ENCODE data around the gene PTPN3.

PTPN3 gene

GRCh38 chr9:109336409-109336808 is 161.7 kb downstream of the PTPN3 start:
- Histone ChIP-seq H3K4me3 (no peak overlapping the region), H3K36me3 (no peaks in the 10 kb centered on the region), H3K27ac (no peak overlapping the region), H3K27me3 (no peaks in the 10 kb centered on the region), H3K9me3 (no peaks in the 10 kb centered on the region), H3K4me1 (peaks cover 0 to 5% (median 2%) of the 10 kb centered on the region in 4 donors)
- intact Hi-C loops (cut with DNase I; ENCODE audit: low total_unique reads), result no loop called here
- TF ChIP-seq CTCF (IDR thresholded peaks at IDR 0.05), result no peak
- peak in 1 of 2 donors; percentile 29 for DNase-seq

GRCh38 chr9:109335929-109336328 is 162.2 kb downstream of the PTPN3 start:
- H3K4me3 ChIP-seq, result no peak overlapping the region
- intact Hi-C loops (cut with DNase I; ENCODE audit: low total_unique reads), result no loop called here
- no peak for TF ChIP-seq CTCF (IDR thresholded peaks at IDR 0.05)
- peaks cover 0 to 10% (median 6%) of the 10 kb centered on the region in 4 donors for H3K4me1 ChIP-seq
- no peaks in the 10 kb centered on the region for H3K27me3 ChIP-seq
- H3K36me3 ChIP-seq, result no peaks in the 10 kb centered on the region
- DNase-seq, result no peak
- no peaks in the 10 kb centered on the region for H3K9me3 ChIP-seq
- H3K27ac ChIP-seq, result no peak overlapping the region

GRCh38 chr9:109335121-109335520 is 163.0 kb downstream of the PTPN3 start:
- no peaks in the 10 kb centered on the region for H3K9me3 ChIP-seq
- peaks cover 0 to 13% (median 6%) of the 10 kb centered on the region in 4 donors for H3K4me1 ChIP-seq
- no peak overlapping the region for H3K4me3 ChIP-seq
- no peak for DNase-seq
- no peaks in the 10 kb centered on the region for H3K36me3 ChIP-seq
- no peak for TF ChIP-seq CTCF (IDR thresholded peaks at IDR 0.05)
- intact Hi-C loops (cut with DNase I; ENCODE audit: low total_unique reads), result no loop called here
- H3K27me3 ChIP-seq, result no peaks in the 10 kb centered on the region
- no peak overlapping the region for H3K27ac ChIP-seq

GRCh38 chr9:109331353-109331752 is 166.8 kb downstream of the PTPN3 start:
- intact Hi-C loops (cut with DNase I; ENCODE audit: low total_unique reads), result no loop called here
- peaks cover 0 to 20% (median 7%) of the 10 kb centered on the region in 4 donors for H3K4me1 ChIP-seq
- no peaks in the 10 kb centered on the region for H3K36me3 ChIP-seq
- H3K4me3 ChIP-seq, result no peak overlapping the region
- no peak overlapping the region for H3K27ac ChIP-seq
- H3K27me3 ChIP-seq, result no peaks in the 10 kb centered on the region
- TF ChIP-seq CTCF (IDR thresholded peaks at IDR 0.05), result no peak
- H3K9me3 ChIP-seq, result no peaks in the 10 kb centered on the region
- peak in 1 of 2 donors; percentile 69 for DNase-seq

- Histone ChIP-seq H3K9me3 (no peaks in the 10 kb centered on the region), H3K36me3 (no peaks in the 10 kb centered on the region), H3K4me3 (no peak overlapping the region), H3K27ac (no peak overlapping the region), H3K27me3 (no peaks in the 10 kb centered on the region), H3K4me1 (peaks cover 0 to 20% (median 7%) of the 10 kb centered on the region in 4 donors)
- intact Hi-C loops (cut with DNase I; ENCODE audit: low total_unique reads), result no loop called here
- TF ChIP-seq CTCF (IDR thresholded peaks at IDR 0.05), result no peak
- DNase-seq, result no peak
These were observed 168.4 kb downstream of the PTPN3 start for GRCh38 chr9:109329638-109330258.
